Activated T-helper 1 cell treated with anti-CD3 and anti-CD28 coated beads, Interleukin-12 subunit alpha, Interleukin-12 subunit beta, Interleukin-2, Interleukin-4 antibody, amounts not matched to agents 30 ng/mL and 10 ng/mL and 1 ng/mL, durations not matched to agents 14 hours and 24 hours and 36 hours (primary cell): ENCODE measurements around the gene ACBD6. TPM values are rescaled to one million over a fixed set of nuclear protein-coding genes. Genes with fewer than 3 reads are reported as not detected.

ENCODE experiments used
- DNase-seq: peaks from one replicate; pipeline ENCODE4 v3.0.0; 2021; ENCODE audit warnings: low spot score
- H3K27ac Mint-ChIP-seq: one replicate; pipeline ENCODE4 v1.8.0; 2021; ENCODE audit warnings: mild to moderate bottlenecking, mixed read lengths
- H3K27me3 Mint-ChIP-seq: one replicate; pipeline ENCODE4 v1.8.0; 2022; ENCODE audit warnings: mild to moderate bottlenecking, moderate library complexity, mixed read lengths; ENCODE audit not compliant: insufficient read depth
- H3K36me3 Mint-ChIP-seq: one replicate; pipeline ENCODE4 v1.8.0; 2021; ENCODE audit warnings: low read depth, mixed read lengths
- H3K4me1 Mint-ChIP-seq: one replicate; pipeline ENCODE4 v1.8.0; 2021; ENCODE audit warnings: low read depth, mixed read lengths
- H3K4me3 Mint-ChIP-seq: one replicate; pipeline ENCODE4 v1.8.0; 2021; ENCODE audit warnings: mild to moderate bottlenecking, moderate library complexity, mixed read lengths
- H3K9me3 Mint-ChIP-seq: one replicate; pipeline ENCODE4 v1.8.0; 2021; ENCODE audit warnings: mixed read lengths
- intact Hi-C: fragments of 100-400 bp; cut with micrococcal nuclease; formaldehyde crosslinking; loops from one replicate; pipeline ENCODE4 v1.15.1; 2024
- total RNA-seq: library from RNA; stranded (reverse); gene quantifications from 2 replicates; pipeline ENCODE4 v1.2.3, GENCODE V29; 2022

ACBD6 gene
- total RNA-seq, 1 donor from 2014 or later: 49.4 TPM

- no peaks in the 10 kb centered on the region for H3K4me1 Mint-ChIP-seq
- H3K27me3 Mint-ChIP-seq: peaks cover 3% of the 10 kb centered on the region
- H3K36me3 Mint-ChIP-seq: no peaks in the 10 kb centered on the region
- intact Hi-C loops: no loop called here
- H3K27ac Mint-ChIP-seq: no peak overlapping the region
- no peak overlapping the region for H3K4me3 Mint-ChIP-seq
- no peak for DNase-seq
- H3K9me3 Mint-ChIP-seq: no peaks in the 10 kb centered on the region
Observed at GRCh38 chr1:180260541-180260940, 241.8 kb downstream of the ACBD6 start.

- no peaks in the 10 kb centered on the region for H3K36me3 Mint-ChIP-seq
- no peaks in the 10 kb centered on the region for H3K9me3 Mint-ChIP-seq
- intact Hi-C loops: no loop called here
- DNase-seq: no peak
- H3K4me1 Mint-ChIP-seq: no peaks in the 10 kb centered on the region
- H3K4me3 Mint-ChIP-seq: no peak overlapping the region
- H3K27ac Mint-ChIP-seq: no peak overlapping the region
- peaks cover 3% of the 10 kb centered on the region for H3K27me3 Mint-ChIP-seq
Observed at GRCh38 chr1:180259431-180260338, 242.7 kb downstream of the ACBD6 start.

GRCh38 chr1:180258935-180259334 lies 243.4 kb downstream of the ACBD6 start:
- Mint-ChIP-seq H3K36me3 (no peaks in the 10 kb centered on the region), H3K4me3 (no peak overlapping the region), H3K9me3 (no peaks in the 10 kb centered on the region), H3K27me3 (peaks cover 3% of the 10 kb centered on the region), H3K4me1 (no peaks in the 10 kb centered on the region), H3K27ac (no peak overlapping the region)
- intact Hi-C loops: no loop called here
- DNase-seq: no peak

GRCh38 chr1:180258290-180258689 lies 244.1 kb downstream of the ACBD6 start:
- Mint-ChIP-seq H3K27ac (no peak overlapping the region), H3K4me1 (no peaks in the 10 kb centered on the region), H3K27me3 (peaks cover 7% of the 10 kb centered on the region), H3K9me3 (no peaks in the 10 kb centered on the region), H3K4me3 (no peak overlapping the region), H3K36me3 (no peaks in the 10 kb centered on the region)
- no peak for DNase-seq
- intact Hi-C loops: no loop called here

GRCh38 chr1:180257486-180257885 lies 244.9 kb downstream of the ACBD6 start:
- intact Hi-C loops: no loop called here
- no peaks in the 10 kb centered on the region for H3K36me3 Mint-ChIP-seq
- H3K4me3 Mint-ChIP-seq: no peak overlapping the region
- peaks cover 3% of the 10 kb centered on the region for H3K4me1 Mint-ChIP-seq
- H3K27me3 Mint-ChIP-seq: peaks cover 7% of the 10 kb centered on the region
- no peak overlapping the region for H3K27ac Mint-ChIP-seq
- no peaks in the 10 kb centered on the region for H3K9me3 Mint-ChIP-seq
- no peak for DNase-seq

- Mint-ChIP-seq H3K9me3 (no peaks in the 10 kb centered on the region), H3K36me3 (no peaks in the 10 kb centered on the region), H3K4me1 (peaks cover 5% of the 10 kb centered on the region), H3K27ac (no peak overlapping the region), H3K4me3 (no peak overlapping the region), H3K27me3 (peaks cover 7% of the 10 kb centered on the region)
- intact Hi-C loops: no loop called here
- DNase-seq: no peak
Observed at GRCh38 chr1:180257028-180257386, 245.4 kb downstream of the ACBD6 start.

- H3K9me3 Mint-ChIP-seq: no peaks in the 10 kb centered on the region
- no peak overlapping the region for H3K4me3 Mint-ChIP-seq
- H3K27ac Mint-ChIP-seq: no peak overlapping the region
- intact Hi-C loops: no loop called here
- H3K27me3 Mint-ChIP-seq: peaks cover 7% of the 10 kb centered on the region
- peaks cover 5% of the 10 kb centered on the region for H3K4me1 Mint-ChIP-seq
- no peak for DNase-seq
- H3K36me3 Mint-ChIP-seq: no peaks in the 10 kb centered on the region
Observed at GRCh38 chr1:180256341-180257027, 245.9 kb downstream of the ACBD6 start.

GRCh38 chr1:180255536-180256340 lies 246.6 kb downstream of the ACBD6 start:
- Mint-ChIP-seq H3K9me3 (no peaks in the 10 kb centered on the region), H3K4me1 (peaks cover 5% of the 10 kb centered on the region), H3K27me3 (peaks cover 5% of the 10 kb centered on the region), H3K27ac (no peak overlapping the region), H3K4me3 (no peak overlapping the region), H3K36me3 (no peaks in the 10 kb centered on the region)
- DNase-seq: no peak
- intact Hi-C loops: no loop called here

- Mint-ChIP-seq H3K4me3 (no peak overlapping the region), H3K27ac (no peak overlapping the region), H3K4me1 (peaks cover 7% of the 10 kb centered on the region), H3K36me3 (no peaks in the 10 kb centered on the region), H3K27me3 (peaks cover 7% of the 10 kb centered on the region), H3K9me3 (no peaks in the 10 kb centered on the region)
- intact Hi-C loops: no loop called here
- no peak for DNase-seq
Observed at GRCh38 chr1:180254854-180255253, 247.5 kb downstream of the ACBD6 start.

GRCh38 chr1:180254496-180254819 lies 247.9 kb downstream of the ACBD6 start:
- Mint-ChIP-seq H3K4me1 (peaks cover 11% of the 10 kb centered on the region), H3K4me3 (no peak overlapping the region), H3K27ac (no peak overlapping the region), H3K27me3 (peaks cover 6% of the 10 kb centered on the region), H3K9me3 (no peaks in the 10 kb centered on the region), H3K36me3 (no peaks in the 10 kb centered on the region)
- intact Hi-C loops: no loop called here
- no peak for DNase-seq

GRCh38 chr1:180253585-180254495 lies 248.5 kb downstream of the ACBD6 start:
- peaks cover 11% of the 10 kb centered on the region for H3K4me1 Mint-ChIP-seq
- intact Hi-C loops: no loop called here
- no peaks in the 10 kb centered on the region for H3K9me3 Mint-ChIP-seq
- H3K27ac Mint-ChIP-seq: no peak overlapping the region
- no peak overlapping the region for H3K4me3 Mint-ChIP-seq
- H3K36me3 Mint-ChIP-seq: no peaks in the 10 kb centered on the region
- H3K27me3 Mint-ChIP-seq: peaks cover 6% of the 10 kb centered on the region
- no peak for DNase-seq
